CD4-positive, alpha-beta T cell treated with Interleukin-1 beta for 1 hour (primary cell): Measurements from ENCODE around the gene CYBRD1.
"Not testable (repeated sequence)": the region's sequence is repeated elsewhere in the genome, so short reads cannot be mapped to it uniquely, and the experiment has no call there.

Source experiments
- DNase-seq, 2 donors: peaks; one replicate each; pipeline ENCODE4 v3.0.0-alpha.2; 2020 to 2022

CYBRD1 gene

GRCh38 chr2:171522052-171522787 lies at the start of gene CYBRD1:
Gene CYBRD1, plus strand, starts transcription at chr2:171522474. Its CDS starts 72 bp downstream, at chr2:171522546.
- peak in 1 of 2 donors; percentile 14 for DNase-seq

GRCh38 chr2:171475979-171476378 lies 46.3 kb upstream of the CYBRD1 start:
- no peak for DNase-seq

DNA sequence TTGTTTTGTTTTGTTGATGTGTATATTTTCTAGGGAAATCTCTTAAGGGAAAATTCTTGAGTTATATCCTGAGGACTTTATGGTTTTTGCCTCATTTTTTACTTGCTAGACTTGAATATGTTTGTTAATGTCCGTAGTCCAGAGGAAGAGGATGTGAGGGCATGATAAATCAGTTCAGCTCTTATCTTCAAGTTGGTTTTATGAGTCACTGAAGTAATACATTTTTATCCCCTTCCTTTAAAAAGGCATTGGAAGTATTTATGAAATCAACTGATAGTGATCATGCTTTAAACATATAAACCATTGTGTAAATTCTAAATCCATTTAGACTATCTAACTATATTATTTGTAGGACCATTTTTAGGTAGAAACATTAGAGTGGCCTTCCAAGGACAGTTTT lies 43.9 kb upstream of the CYBRD1 start:
- DNase-seq: no peak

DNA sequence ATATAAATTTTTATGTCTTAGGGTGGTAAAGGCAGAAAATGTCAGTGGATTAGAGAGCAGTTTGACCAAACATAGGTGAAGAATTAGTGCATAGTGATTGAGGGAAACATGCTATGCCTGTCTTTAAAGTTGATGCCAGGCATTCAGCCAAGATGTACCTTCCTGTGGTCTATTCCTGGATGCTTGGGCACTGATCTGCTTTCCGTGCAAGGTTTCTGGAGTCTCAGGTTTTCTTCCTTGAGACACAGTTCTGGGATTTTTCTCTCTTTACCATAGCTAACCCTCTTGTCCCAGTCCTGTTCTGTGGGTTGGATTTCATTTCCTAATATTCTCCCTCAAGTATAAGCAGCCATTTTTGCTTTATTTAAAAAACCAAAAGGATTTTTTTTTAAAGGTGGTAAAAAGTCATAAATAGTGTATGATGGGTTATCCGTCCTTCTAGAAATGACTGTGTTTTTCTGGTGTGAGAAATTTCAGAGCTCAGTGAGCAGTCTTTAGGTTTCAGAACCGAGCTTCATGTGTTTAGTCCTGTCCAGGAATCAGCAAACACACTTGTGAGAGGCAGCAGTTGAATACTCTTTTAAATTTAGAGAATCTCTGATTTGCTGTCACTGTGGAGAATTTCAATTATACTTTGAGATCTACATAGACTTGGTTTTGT lies 43.0 kb upstream of the CYBRD1 start:
- DNase-seq: no peak

DNA sequence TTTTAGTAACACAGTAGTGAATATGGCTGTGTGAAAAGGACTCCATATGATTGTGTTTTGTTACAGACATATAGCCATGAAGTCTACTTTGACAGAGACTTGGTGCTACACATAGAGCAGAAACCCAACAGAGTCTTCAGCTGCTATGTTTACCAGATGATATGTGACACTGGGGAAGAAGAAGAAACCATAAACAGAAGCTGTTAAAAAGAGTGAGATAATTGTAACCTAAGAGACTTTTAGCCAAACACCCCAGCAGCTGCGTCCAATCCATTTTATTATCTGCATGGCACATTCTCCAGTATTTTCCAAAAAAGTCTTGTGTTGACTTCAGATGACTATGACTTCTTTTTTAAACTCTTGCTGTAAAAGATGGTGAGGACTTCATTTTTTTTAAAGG lies 41.4 kb upstream of the CYBRD1 start:
- no peak for DNase-seq

- no peak for DNase-seq
These were observed 40.0 kb upstream of the CYBRD1 start for GRCh38 chr2:171482308-171482707.

- DNase-seq: no peak
These were observed 39.4 kb upstream of the CYBRD1 start for GRCh38 chr2:171482877-171483276.

DNA sequence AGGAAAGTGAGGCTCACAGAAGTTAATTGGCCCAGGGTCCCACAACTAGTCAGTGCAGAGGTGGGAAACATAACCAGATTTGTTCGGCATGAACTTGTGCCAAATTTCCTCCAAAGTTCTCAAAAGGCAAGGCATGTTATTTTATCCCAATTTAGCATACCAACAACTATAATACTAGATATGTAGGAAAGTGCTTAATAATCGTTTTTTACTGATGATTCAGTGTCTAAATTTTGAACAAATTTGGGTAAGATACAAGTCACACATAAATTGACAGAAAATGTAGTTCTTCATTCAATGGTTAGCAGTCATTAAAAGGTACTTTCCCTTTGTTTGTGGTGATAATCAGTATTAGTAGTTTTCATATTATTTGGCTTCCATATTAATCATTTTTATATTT lies 38.5 kb upstream of the CYBRD1 start:
- DNase-seq: no peak

DNA sequence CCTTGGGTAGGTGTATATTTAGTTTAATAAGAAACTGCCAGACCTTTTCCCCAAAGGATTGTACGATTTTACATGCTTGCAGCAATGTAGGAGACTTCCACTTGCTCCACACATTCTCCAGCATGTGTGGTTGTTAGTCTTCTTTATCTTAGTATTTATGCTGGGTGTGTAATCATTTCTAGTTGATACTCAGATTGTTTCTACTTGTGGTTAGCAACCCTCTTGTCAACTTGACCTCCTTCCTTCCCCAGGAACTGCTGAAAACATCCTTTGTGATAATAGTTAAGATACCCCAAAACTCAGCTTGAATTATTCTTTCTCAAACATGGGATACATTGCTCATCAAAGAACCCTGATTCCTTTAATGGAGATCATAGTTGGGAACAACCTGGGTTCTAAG lies 37.2 kb upstream of the CYBRD1 start:
- no peak for DNase-seq

DNA sequence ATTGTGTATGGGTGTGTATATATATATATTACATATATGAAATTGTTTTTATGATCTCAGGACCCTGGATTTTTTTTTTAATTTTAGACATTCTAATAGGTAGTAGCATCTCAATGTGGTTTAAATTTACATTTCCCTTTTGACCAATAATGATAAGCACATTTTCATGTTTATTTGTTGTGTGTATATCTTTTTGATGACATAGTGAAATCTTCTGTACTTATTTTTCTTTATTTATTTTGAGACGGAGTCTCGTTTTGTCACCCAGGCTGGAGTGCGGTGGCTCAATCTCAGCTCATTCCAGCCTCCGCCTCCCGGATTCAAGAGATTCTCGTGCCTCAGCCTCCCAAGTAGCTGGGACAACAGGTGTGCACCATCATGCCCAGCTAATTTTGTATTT lies 35.1 kb upstream of the CYBRD1 start:
- DNase-seq: no peak

GRCh38 chr2:171487803-171488259 lies 34.4 kb upstream of the CYBRD1 start:
- DNase-seq: no peak

- no peak for DNase-seq
These were observed 31.7 kb upstream of the CYBRD1 start for GRCh38 chr2:171490577-171490976.

- no peak for DNase-seq
These were observed 31.0 kb upstream of the CYBRD1 start for GRCh38 chr2:171491292-171491691.

GRCh38 chr2:171492664-171493063 lies 29.6 kb upstream of the CYBRD1 start:
- no peak for DNase-seq

DNA sequence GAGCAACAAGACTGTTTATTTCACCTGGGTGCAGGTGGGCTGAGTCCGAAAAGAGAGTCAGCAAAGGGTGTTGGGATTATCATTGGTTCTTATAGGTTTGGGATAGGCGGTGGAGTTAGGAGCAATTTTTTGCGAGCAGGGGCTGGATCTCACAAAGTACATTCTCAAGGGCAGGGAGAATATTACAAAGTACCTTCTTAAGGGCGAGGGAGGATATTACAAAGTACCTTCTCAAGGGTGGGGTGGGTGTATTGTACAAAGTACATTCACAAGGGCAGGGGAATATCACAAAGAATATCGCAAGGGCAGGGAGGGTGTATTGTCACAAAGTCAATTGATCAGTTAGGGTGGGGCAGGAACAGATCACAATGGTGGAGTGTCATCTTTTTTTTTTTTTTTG lies 24.6 kb upstream of the CYBRD1 start:
- not testable (repeated sequence) for DNase-seq

- DNase-seq: no peak
These were observed 16.9 kb upstream of the CYBRD1 start for GRCh38 chr2:171505374-171505773.

GRCh38 chr2:171509945-171510731 lies 12.1 kb upstream of the CYBRD1 start:
- no peak for DNase-seq

DNA sequence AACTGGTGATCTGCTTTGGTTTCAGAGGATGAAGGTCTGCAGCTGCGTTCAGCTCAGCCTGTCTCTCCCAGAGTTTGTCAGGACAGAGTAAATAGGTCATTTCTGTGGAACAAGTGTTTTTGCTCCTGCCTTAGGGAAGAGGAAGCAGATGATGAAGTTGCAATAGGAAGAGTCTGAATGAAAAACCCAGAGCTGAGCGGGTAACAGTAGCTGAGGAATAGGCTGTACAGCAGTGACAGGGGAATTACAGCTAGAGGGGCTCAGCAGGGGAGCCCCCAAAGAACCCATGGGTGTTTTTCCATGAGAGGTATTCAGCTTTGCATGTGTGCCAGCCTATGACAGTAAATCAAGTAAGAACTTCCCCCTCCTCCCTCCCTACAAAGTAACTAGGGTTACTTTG lies 10.3 kb upstream of the CYBRD1 start:
- no peak for DNase-seq

GRCh38 chr2:171512683-171513195 lies 9.5 kb upstream of the CYBRD1 start:
- no peak for DNase-seq

DNA sequence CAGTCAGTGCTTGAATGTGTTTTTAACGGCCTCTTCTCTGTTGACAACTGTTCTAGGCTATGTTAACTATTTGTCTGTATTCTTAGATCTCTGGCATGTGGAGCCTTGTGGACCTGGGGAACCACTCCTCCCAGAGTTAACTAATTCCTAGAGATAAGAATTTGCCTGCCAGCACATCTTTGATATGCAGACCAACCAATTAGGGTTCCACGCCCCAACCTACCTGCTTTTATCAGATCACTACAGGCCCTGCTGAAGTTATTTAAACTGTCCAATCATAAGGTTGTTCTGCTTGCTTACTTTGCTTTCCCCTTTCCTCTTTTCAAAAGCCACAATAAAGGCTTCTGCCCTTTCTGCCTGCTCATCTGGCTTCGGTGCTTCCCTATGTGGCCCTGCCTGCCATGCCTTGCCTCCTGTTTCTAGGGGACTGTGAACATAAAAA lies 8.5 kb upstream of the CYBRD1 start:
- DNase-seq: peak in 1 of 2 donors; percentile 3

- DNase-seq: no peak
These were observed 7.2 kb upstream of the CYBRD1 start for GRCh38 chr2:171514908-171515582.

- no peak for DNase-seq
These were observed 6.5 kb upstream of the CYBRD1 start for GRCh38 chr2:171515672-171516298.
